Left renal pelvis (tissue), 4 donors: Measurements from ENCODE around the gene NAGPA. TPM values are rescaled to one million over a fixed set of nuclear protein-coding genes. Genes with fewer than 3 reads are reported as not detected.

Source experiments
- DNase-seq, 4 donors: peaks; one replicate each; pipeline ENCODE4 v3.0.0-alpha.2; 2013; ENCODE audit warnings: low read depth in 4 of 4, low spot score in 3 of 4
- polyA plus RNA-seq, 4 donors: library from polyadenylated mRNA; unstranded; fragments of 120-200 nt; gene quantifications; one replicate each; pipeline ENCODE4 v1.2.1, GENCODE V29; 2013; ENCODE audit not compliant: insufficient read length in 4 of 4

NAGPA gene
- polyA plus RNA-seq, 4 donors: 5.3 to 15.5 (median 9.0) TPM

GRCh38 chr16:5028950-5029475 is 4.7 kb downstream of the NAGPA start:
- DNase-seq: no peak

- DNase-seq: no peak
These were observed 6.0 kb downstream of the NAGPA start for GRCh38 chr16:5027575-5028235.

- no peak for DNase-seq
These were observed 6.6 kb downstream of the NAGPA start for GRCh38 chr16:5027086-5027485.

- DNase-seq: no peak
These were observed 7.1 kb downstream of the NAGPA start for GRCh38 chr16:5026664-5027063.

GRCh38 chr16:5025171-5025632 is 8.5 kb downstream of the NAGPA start:
- no peak for DNase-seq

GRCh38 chr16:5024632-5025031 is 9.1 kb downstream of the NAGPA start:
- no peak for DNase-seq

- no peak for DNase-seq
These were observed 11.2 kb downstream of the NAGPA start for GRCh38 chr16:5022521-5022920.

GRCh38 chr16:5020551-5020950 is 13.2 kb downstream of the NAGPA start:
- no peak for DNase-seq

- no peak for DNase-seq
These were observed 14.0 kb downstream of the NAGPA start for GRCh38 chr16:5019775-5020174.

- DNase-seq: no peak
These were observed 14.9 kb downstream of the NAGPA start for GRCh38 chr16:5018793-5019192.

- DNase-seq: no peak
These were observed 16.1 kb downstream of the NAGPA start for GRCh38 chr16:5017678-5017969.

GRCh38 chr16:5016967-5017677 is 16.6 kb downstream of the NAGPA start:
- no peak for DNase-seq

- DNase-seq: no peak
These were observed 17.8 kb downstream of the NAGPA start for GRCh38 chr16:5015887-5016286.

GRCh38 chr16:5015351-5015750 is 18.4 kb downstream of the NAGPA start:
- no peak for DNase-seq

- DNase-seq: no peak
These were observed 20.8 kb downstream of the NAGPA start for GRCh38 chr16:5012887-5013286.

- no peak for DNase-seq
These were observed 22.1 kb downstream of the NAGPA start for GRCh38 chr16:5011637-5012036.

- no peak for DNase-seq
These were observed 23.0 kb downstream of the NAGPA start for GRCh38 chr16:5010576-5011329.

- DNase-seq: no peak
These were observed 25.4 kb downstream of the NAGPA start for GRCh38 chr16:5008311-5008731.

- no peak for DNase-seq
These were observed 26.5 kb downstream of the NAGPA start for GRCh38 chr16:5007256-5007655.

- no peak for DNase-seq
These were observed 27.2 kb downstream of the NAGPA start for GRCh38 chr16:5006348-5007193.

GRCh38 chr16:5005916-5006315 is 27.8 kb downstream of the NAGPA start:
- DNase-seq: no peak
